Measurements from ENCODE around the gene SPRED2.

DNA sequence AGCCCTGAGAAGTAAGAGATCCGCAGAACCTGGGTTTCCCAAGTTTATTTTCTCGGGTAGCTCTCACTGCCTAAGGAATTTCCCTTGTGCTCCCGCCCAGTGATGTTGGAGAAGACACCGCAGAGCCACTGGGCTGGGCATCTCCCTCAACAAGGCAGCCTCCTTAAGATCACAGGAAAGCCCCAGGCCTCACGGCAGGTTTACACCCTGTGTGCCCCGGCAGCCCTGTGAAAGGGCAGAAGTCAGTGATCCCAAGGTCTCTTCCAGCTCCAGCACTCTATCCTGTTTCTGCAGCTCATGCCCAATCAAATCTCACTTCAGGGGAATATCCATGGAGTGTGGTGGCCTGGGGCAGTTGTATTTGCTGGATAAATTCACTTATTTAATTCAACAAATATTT is 138.3 kb downstream of the SPRED2 start:
- TF ChIP-seq, protein P1, sequence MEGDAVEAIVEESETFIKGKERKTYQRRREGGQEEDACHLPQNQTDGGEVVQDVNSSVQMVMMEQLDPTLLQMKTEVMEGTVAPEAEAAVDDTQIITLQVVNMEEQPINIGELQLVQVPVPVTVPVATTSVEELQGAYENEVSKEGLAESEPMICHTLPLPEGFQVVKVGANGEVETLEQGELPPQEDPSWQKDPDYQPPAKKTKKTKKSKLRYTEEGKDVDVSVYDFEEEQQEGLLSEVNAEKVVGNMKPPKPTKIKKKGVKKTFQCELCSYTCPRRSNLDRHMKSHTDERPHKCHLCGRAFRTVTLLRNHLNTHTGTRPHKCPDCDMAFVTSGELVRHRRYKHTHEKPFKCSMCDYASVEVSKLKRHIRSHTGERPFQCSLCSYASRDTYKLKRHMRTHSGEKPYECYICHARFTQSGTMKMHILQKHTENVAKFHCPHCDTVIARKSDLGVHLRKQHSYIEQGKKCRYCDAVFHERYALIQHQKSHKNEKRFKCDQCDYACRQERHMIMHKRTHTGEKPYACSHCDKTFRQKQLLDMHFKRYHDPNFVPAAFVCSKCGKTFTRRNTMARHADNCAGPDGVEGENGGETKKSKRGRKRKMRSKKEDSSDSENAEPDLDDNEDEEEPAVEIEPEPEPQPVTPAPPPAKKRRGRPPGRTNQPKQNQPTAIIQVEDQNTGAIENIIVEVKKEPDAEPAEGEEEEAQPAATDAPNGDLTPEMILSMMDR (IDR thresholded peaks at IDR 0.05), result no peak
- TF ChIP-seq POLR2A (IDR thresholded peaks at IDR 0.05), result no peak
